Measurements from ENCODE around the gene NOL3. TPM values are rescaled to one million over a fixed set of nuclear protein-coding genes. Genes with fewer than 3 reads are reported as not detected.

NOL3 gene
- total and polyA plus RNA-seq, 9 of the 15 experiments (the other 6 are each of a cell fraction or from before 2014, with no cell fraction given) = 0.45 to 14.0 (median 5.4) TPM

- TF ChIP-seq, protein P1, sequence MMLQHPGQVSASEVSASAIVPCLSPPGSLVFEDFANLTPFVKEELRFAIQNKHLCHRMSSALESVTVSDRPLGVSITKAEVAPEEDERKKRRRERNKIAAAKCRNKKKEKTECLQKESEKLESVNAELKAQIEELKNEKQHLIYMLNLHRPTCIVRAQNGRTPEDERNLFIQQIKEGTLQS (IDR thresholded peaks at IDR 0.05) = peak; percentile 85
- TF ChIP-seq, protein P1 (CRISPR knock-in tag; conservative IDR thresholded peaks at IDR 0.05) = no peak
- TF ChIP-seq NEUROD1 (IDR thresholded peaks at IDR 0.05; ENCODE audit: borderline replicate concordance, low read depth, low read length, partially characterized antibody) = no peak
- no peak for TF ChIP-seq E2F4 (CRISPR knock-in tag; IDR thresholded peaks at IDR 0.05; ENCODE audit: low read depth)
- no peak for TF ChIP-seq ATF4 (CRISPR knock-in tag; IDR thresholded peaks at IDR 0.05)
- no peak for TF ChIP-seq HNRNPL (IDR thresholded peaks at IDR 0.05; ENCODE audit: low read depth, low read length)
- TF ChIP-seq NR2C2 (CRISPR knock-in tag; IDR thresholded peaks at IDR 0.05) = no peak
- no peak for TF ChIP-seq NR2C2 (tag; IDR thresholded peaks at IDR 0.05)
- TF ChIP-seq, protein P2, sequence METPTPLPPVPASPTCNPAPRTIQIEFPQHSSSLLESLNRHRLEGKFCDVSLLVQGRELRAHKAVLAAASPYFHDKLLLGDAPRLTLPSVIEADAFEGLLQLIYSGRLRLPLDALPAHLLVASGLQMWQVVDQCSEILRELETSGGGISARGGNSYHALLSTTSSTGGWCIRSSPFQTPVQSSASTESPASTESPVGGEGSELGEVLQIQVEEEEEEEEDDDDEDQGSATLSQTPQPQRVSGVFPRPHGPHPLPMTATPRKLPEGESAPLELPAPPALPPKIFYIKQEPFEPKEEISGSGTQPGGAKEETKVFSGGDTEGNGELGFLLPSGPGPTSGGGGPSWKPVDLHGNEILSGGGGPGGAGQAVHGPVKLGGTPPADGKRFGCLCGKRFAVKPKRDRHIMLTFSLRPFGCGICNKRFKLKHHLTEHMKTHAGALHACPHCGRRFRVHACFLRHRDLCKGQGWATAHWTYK (CRISPR knock-in tag; IDR thresholded peaks at IDR 0.05) = no peak
- no peak for TF ChIP-seq MYC (IDR thresholded peaks at IDR 0.05; ENCODE audit: low read depth, low read length)
- TF ChIP-seq MYC (CRISPR knock-in tag; IDR thresholded peaks at IDR 0.05; ENCODE audit: borderline replicate concordance, low read depth) = no peak
- peak; percentile 40; the same call in 1 of the 2 replicates for TF ChIP-seq NFIC (IDR thresholded peaks at IDR 0.05)
- TF ChIP-seq POLR2AphosphoS5 (IDR thresholded peaks at IDR 0.05; ENCODE audit: control insufficient read depth, insufficient read depth, low read depth, low read length) = peak; percentile 59; the same call in 1 of the 2 replicates
- no peak for TF ChIP-seq ZNF253 (CRISPR knock-in tag; conservative IDR thresholded peaks at IDR 0.05)
- no peak for TF ChIP-seq MBD2 (IDR thresholded peaks at IDR 0.05; ENCODE audit: borderline replicate concordance, low read depth)
- TF ChIP-seq BDP1 (IDR thresholded peaks at IDR 0.05; ENCODE audit: insufficient read depth, insufficient read length) = no peak
- TF ChIP-seq ZBTB1 (CRISPR knock-in tag; IDR thresholded peaks at IDR 0.05; ENCODE audit: borderline replicate concordance, low read depth) = no peak
- TF ChIP-seq SNIP1 (IDR thresholded peaks at IDR 0.05; ENCODE audit: low read depth) = no peak
- TF ChIP-seq CBX8 (IDR thresholded peaks at IDR 0.05; ENCODE audit: borderline replicate concordance, extremely low read depth, low read depth, low read length, poor library complexity, severe bottlenecking) = no peak
- no peak for TF ChIP-seq ZNF551 (CRISPR knock-in tag; IDR thresholded peaks at IDR 0.05)
- no peak for TF ChIP-seq HMGN3 (IDR thresholded peaks at IDR 0.05; ENCODE audit: borderline replicate concordance, extremely low read depth, insufficient read length, low read depth, low read length)
- no peak for TF ChIP-seq MED1 (CRISPR knock-in tag; IDR thresholded peaks at IDR 0.05; ENCODE audit: borderline replicate concordance)
These were observed 20.4 kb downstream of the NOL3 start (continued) for GRCh38 chr16:67190448-67191399.
